Endothelial cell of umbilical vein (primary cell): ENCODE measurements around the gene IL3RA.

Experiments
- FOS ChIP-seq: IDR thresholded peaks from 2 replicates; pipeline ENCODE4 v1.6.1; 2011; ENCODE audit warnings: mild to moderate bottlenecking, low read length, moderate library complexity, borderline replicate concordance; ENCODE audit not compliant: insufficient read depth
- POLR2A ChIP-seq: IDR thresholded peaks from 2 replicates; pipeline ENCODE4 v1.6.1; 2012; ENCODE audit warnings: low read depth, mild to moderate bottlenecking, control low read depth, low read length
- POLR2AphosphoS5 ChIP-seq: IDR thresholded peaks from 2 replicates; pipeline ENCODE4 v1.6.1; 2012; ENCODE audit warnings: low read depth, mild to moderate bottlenecking, control low read depth, low read length, moderate library complexity; ENCODE audit not compliant: insufficient read depth
- TF ChIP-seq, protein P1 (sequence below), 2 donors: IDR thresholded peaks; 1 replicate in 1 of 2; 2 replicates in 1 of 2; pipeline ENCODE4 v1.5.1; 2011; ENCODE audit warnings: low read length in 2 of 2, mild to moderate bottlenecking in 2 of 2, moderate library complexity in 2 of 2, control low read depth in 1 of 2, inconsistent platforms in 1 of 2, low read depth in 1 of 2; ENCODE audit not compliant: insufficient read depth in 1 of 2; ENCODE audit errors: extremely low read depth in 1 of 2
- TF ChIP-seq, protein P2 (sequence below): IDR thresholded peaks from 2 replicates; pipeline ENCODE4 v1.6.1; 2011; ENCODE audit not compliant: insufficient read depth, insufficient read length

DNA sequence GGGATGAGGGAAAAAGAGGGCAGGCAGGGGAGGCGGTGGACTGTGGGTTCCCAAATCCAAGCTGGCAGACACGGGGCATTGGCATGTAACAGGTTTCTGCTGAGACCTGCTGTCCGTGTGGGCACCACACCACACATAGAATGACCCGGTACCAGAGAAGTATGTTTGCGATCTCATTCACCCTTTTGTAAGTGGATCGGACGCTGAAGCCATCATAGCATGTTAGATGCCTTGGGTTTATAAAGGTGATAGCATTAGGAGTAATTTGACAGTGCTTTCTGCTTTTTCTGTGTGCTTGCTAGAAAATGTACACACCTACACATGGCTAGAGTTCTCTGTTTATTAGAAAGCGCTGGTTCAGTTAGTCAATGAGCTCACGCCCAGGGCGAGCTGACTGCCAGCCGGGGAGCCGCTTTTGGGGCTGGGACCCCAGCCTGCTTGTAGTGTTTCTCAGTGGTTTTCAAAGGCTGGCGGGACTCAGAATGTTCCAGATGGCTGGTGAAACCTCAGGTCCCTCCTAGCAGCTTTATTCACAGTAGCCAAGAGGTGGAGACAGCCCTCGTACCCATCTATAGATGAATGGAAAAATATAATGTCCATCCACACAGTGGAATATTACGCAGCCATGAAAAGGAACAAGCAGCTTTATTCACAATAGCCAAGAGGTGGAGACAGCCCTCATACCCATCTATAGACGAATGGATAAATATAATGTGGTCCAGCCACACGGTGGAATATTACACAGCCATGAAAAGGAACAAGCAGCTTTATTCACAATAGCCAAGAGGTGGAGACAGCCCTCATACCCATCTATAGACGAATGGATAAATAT, 579 bp downstream of the IL3RA start:
- TF ChIP-seq POLR2AphosphoS5 (no peak), POLR2A (no peak), FOS (no peak)
- TF ChIP-seq, protein P1, sequence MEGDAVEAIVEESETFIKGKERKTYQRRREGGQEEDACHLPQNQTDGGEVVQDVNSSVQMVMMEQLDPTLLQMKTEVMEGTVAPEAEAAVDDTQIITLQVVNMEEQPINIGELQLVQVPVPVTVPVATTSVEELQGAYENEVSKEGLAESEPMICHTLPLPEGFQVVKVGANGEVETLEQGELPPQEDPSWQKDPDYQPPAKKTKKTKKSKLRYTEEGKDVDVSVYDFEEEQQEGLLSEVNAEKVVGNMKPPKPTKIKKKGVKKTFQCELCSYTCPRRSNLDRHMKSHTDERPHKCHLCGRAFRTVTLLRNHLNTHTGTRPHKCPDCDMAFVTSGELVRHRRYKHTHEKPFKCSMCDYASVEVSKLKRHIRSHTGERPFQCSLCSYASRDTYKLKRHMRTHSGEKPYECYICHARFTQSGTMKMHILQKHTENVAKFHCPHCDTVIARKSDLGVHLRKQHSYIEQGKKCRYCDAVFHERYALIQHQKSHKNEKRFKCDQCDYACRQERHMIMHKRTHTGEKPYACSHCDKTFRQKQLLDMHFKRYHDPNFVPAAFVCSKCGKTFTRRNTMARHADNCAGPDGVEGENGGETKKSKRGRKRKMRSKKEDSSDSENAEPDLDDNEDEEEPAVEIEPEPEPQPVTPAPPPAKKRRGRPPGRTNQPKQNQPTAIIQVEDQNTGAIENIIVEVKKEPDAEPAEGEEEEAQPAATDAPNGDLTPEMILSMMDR (IDR thresholded peaks at IDR 0.05; ENCODE audit: extremely low read depth in 1 of 2, insufficient read depth in 1 of 2, low read depth in 1 of 2, low read length in 2 of 2), result no peak
- TF ChIP-seq, protein P2, sequence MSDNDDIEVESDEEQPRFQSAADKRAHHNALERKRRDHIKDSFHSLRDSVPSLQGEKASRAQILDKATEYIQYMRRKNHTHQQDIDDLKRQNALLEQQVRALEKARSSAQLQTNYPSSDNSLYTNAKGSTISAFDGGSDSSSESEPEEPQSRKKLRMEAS, result no peak
